Measurements from ENCODE around the gene CANT1.
"Not testable (repeated sequence)": the region's sequence is repeated elsewhere in the genome, so short reads cannot be mapped to it uniquely, and the experiment has no call there.

Gene CANT1

DNA sequence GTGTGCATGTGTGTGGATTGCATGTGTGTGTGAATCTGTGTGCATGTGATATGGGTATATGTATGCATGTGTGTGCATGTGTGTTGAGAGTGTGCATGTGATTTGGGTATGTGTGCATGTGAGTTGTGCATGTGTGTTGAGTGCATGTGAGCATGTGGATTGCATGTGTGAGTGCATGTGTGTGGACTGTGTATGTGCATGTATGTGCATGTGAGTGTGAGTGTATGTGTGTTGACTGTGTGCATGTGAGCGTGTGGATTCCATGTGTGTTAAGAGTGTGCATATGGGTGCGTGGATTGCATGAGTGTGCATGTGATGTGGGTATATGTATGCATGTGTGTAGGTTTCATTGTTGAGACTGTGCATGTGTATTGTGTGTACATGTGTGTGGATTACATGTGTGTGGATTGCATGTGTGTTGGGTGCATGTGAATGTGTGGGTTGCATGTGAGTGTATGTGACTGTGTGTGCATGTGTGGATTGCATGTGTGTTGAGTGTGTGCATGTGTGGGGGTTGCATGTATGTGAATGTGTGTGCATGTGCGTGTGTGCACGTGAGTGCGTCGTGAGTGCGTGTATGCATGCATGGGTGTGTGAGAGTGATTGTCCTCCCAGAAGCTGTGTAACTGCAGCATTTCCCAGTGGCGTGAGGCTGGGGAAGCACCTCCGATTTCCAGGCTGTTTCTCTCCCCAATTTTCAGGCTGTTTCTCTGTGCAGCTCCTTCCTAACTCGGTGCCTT is 33.8 kb upstream of the CANT1 start:
- DNase-seq (ENCODE audit: low read depth in 2 of 2): no peak

DNA sequence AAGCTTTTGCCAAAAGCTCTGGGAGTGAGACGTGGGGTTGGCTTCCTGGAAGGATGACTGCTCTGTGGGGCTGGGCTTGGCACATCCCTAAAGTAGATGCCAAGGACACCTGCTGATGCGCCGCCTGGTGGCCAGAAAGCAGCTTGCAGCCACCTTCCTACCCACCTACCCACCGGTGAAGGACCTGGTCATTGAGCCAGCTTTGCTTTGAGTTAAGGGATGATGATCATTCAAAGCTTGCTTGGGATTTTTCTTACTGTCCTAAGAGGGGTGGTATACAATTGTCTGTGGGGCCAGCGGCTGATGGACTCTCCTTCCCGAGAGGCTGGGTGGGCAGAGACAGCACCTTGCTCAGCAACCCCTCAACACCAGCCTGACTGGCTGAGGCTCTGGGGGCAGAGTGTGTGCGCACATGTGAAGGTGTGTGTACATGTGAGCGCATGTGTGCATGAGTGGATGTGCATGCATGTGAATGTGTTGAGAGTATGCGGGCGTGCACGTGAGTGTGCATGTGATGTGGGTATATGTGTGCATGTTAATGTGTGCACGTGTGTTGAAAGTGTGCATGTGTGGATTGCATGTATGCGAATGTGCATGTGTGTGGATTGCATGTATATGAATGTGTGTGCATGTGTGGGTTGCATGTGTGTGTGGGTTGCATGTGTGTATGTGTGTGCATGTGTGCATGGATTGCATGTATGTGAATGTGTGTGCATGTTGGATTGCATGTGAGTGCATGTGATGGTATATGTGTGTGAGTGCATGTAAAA is 33.0 kb upstream of the CANT1 start:
- DNase-seq (ENCODE audit: low read depth in 2 of 2): peak; percentile 48 to 64

DNA sequence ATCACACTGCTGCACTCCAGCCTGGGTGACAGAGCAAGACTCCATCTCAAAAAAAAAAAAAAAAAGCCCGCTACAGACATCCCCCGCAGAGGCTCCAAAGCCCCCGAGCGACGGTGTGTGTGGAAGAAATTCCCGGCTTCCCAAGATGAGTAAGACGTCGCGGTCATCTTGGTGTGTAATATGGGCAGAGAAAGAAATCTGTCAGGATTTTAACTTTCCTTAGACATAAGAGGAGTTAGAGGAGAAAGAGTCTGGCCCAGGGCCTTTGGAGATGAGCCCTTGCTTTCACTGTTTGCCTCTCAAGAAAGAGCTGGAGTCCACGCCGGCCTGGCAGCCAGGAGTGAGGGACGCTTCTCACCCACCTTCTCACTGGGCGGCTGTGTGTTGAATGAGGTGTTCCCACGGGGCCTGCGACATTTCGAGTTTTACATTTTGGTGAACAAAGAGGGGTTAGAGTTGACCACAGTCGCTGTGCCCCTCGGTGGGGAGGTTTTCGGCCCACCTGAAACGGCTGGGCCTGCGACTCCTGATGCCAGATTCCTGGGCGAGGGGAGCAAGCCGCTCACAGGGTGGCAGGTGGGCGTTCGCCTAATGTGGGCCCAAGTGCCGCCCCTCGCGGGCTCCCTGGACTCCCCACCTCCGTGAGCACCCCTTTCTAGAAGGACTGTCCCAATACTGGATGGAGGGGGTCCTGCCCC is 32.3 kb upstream of the CANT1 start:
- DNase-seq (ENCODE audit: low read depth in 2 of 2): no peak

DNA sequence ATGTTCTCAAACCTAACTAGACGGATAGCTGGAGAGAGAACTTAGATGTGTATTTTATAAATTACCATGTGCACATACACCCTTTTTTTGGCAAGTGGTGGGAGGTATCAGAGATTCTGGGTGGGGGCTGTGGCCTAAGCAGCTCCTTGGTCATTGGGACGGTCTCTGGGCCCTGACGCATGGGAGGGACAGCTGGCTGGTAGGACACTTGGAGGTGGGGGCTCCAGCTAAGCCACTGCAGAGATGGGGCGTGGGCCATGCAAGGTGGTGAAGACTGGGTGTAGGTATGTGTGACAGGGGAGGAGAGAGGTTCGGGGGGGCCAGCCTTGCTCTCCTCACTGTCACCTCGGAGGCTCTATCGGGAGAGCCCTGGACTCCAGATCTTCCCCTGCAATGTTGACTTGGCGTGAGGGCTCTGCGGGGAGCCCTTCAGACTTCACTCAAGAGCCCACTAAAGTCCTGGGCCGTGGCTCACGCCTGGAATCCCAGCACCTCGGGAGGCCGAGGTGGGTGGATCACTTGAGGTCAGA is 31.5 kb upstream of the CANT1 start:
- no peak for DNase-seq (ENCODE audit: low read depth in 2 of 2)

DNA sequence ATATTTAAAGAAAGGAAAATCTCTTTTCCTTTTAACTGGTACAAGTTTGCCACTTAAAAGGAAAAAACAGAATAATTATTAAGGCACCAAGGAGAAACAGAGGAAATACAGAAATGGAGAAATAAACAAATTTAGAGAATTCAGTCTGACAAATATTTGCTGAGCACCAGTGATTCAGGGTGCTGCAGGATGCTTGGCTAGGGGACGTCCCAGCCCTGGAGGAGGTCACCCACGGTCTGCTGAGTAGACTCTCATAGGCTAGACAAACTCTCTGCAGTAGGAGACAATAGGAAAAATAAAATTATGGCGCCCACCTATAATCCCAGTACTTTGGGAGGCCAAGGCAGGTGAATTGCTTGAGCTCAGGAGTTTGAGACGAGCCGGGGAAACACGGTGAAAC is 30.3 kb upstream of the CANT1 start:
- no peak for DNase-seq (ENCODE audit: low read depth in 2 of 2)

DNA sequence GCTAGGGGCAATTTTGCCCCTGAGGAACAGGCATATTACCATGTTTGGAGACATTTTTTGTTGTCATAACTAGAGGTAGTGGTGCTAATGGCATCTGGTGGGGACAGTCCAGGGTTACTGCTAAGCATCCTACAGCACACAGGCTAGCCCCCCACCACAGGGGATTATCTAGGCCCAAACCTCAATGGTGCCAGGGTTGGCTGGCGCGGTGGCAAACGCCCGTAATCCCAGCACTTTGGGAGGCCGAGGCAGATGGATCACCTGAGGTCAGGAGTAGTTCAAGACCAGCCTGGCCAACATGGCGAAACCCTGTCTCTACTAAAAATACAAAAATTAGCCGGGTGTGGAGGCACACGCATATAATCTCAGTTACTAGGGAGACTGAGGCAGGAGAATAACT is 29.6 kb upstream of the CANT1 start:
- no peak for DNase-seq (ENCODE audit: low read depth in 2 of 2)

DNA sequence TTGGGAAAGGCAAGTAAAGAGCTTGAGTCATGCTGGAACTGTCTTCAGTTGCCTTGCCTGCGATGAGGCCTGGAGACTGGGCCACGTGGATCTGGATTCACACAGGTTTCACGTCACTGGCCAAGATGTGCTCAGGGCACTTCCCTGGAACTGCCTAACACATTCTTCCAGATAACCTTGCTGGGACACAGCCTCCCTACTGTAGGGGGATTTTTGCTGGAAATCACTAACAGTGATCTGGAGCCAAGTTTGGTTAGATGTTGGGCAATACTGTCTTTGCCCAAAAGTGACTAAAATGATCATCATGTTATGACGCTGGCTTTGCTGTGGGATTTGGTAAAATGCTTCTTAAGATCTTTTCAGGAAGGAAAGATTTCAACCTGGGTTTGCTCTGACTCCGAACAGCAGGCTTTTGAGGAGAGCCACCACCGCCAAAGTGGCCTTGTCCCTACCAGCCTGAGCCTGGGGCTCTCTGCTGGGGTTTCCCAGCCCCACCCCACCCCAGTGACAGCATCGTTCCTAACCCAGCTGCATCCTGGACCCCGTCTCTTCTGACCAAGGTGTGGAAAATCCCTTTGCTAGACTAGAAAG is 29.1 kb upstream of the CANT1 start:
- DNase-seq (ENCODE audit: low read depth in 2 of 2): no peak

DNA sequence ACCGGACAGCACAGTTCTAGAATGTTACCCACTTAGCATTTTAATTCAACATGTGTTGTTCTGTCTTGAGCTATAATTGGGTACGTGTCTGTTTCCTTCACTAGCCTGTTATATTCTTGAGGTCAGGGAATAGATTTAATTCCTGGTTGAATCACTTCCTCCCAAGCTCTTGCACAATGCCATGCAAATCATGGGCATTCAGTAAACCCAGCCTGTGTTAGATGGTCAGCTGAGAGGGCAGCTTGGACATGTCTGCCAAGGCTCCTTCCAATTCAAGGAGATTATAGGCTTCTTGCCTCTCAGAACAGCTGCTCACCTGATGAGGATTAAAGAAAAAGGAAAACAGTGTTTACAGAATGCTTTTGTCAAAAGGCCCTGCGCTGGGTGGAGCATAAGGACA is 27.0 kb upstream of the CANT1 start:
- DNase-seq (ENCODE audit: low read depth in 2 of 2): no peak

DNA sequence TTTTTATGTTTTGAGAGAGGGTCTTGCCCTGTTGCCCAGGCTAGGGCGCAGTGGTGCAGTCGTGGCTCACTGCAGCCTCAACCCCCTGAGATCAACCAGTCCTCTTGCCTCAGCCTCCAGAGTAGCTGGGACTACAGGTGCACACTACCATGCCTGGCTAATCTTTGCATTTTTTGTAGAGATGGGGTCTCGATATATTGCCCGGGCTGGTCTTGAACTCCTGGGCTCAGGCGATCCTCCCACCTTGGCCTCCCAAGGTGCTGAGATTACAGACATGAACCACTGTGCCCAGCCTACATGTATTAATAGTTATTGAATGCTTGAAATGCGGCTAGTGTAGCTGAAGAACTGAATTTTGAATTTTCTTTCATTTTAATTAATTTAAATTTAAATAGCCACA is 26.6 kb upstream of the CANT1 start:
- DNase-seq (ENCODE audit: low read depth in 2 of 2): no peak

DNA sequence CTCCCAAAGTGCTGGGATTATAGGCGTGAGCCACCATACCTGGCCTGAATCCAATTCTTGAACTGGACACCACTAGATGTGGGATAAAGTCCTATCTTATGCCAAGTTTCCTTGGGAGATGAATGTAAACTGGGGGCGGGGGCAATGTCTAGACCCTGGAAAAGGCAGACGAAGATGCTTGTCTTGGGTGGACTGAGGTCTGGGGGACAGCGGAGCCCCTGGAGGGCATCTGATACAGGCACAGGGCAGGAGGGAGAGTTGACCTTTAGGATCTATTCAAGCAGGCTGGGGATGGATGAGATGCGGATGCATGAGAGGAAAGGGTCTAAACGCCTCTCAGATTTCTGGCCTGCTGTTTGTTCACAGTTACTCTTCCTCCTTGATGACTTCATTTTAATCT is 26.1 kb upstream of the CANT1 start:
- no peak for DNase-seq (ENCODE audit: low read depth in 2 of 2)

DNA sequence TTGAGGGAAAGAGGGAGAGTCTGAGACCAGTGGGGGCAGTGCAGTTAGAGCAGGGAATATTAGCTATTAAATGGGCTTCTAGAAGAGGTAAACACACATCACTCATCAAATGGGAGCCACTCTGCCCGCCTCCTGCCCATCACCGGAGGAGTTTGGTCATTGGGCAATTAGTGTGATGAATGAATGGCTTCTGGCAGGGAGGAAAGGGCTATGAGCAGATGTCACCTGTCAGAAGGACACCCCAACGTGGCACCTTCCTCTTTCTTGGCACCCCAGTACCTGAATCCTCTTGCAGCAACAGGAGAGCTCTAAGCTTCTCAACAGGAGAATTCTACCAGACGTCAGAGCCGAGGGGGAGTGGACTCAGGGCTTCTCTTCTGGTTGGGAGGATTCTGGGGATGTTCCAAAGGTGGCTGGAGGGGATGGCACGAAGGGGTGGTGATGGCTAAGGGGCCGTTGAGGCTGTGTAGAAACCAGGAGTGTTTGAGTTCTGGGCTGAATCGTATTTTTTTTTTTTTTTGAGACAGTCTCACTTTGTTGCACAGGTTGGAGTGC is 25.4 kb upstream of the CANT1 start:
- no peak for DNase-seq (ENCODE audit: low read depth in 2 of 2)

DNA sequence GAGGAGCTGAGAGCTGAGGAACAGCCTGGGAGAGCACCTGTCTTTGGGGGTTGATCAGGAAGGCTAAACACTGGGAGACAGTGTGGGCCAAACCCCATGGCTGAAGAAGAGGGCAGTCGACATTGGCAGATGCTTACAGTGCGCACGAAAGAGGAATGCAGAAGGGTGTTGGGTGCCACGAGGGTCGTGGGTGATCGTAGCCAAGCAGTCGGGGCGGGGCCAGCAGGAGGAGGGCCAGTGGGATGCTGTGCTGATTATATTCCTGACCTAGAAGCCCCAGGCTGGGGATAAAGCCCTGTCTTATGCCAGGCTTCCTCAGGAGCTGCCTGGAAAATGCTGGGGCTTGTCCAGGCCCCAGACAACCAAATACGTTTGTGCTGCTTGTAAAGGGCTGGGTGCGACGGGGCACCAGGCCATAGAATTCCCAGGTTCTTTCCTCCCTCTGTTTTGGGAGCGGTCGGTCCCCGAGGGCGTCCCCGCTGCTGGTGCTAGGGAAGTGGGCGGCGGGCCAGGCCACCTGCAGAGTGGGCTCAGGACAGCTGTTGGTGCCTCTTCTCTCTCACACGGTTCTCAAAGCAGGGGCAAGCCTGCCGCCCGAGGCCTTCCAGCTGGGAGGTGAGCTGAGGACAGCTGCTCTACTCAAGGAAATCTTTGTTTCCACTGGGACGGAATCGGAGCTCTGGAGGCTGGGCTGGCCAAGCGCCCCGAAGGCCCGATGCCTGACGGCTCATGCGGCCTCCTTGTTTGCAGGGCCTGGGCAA is 24.4 kb upstream of the CANT1 start:
- DNase-seq (ENCODE audit: low read depth in 2 of 2): no peak

DNA sequence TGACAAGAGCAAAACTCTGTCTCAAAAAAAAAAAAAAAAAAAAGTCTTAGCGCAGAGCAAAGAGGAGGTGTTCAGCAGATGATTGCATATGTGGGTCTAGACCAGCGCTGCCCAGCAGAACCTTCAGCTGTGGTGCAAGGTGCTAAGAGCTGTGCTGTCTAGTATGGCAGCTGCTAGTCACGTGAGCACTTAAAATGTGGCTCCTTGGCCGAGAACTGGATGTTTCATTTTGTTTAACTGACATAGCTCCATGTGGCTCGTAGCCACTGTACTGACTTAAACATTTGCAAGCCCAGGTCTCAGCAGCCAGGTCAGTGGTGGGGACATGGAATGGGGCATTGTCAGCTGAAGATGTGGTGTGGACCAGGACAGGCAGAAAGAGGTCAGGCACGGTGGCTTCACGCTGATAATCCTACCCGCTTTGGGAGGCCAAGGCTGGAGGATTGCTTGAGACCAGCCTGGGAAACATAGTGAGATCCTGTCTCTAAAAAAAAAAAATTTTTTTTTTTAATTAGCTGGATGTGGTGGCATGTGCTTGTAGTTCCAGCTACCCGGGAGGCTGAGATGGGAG is 23.6 kb upstream of the CANT1 start:
- DNase-seq (ENCODE audit: low read depth in 2 of 2): no peak

DNA sequence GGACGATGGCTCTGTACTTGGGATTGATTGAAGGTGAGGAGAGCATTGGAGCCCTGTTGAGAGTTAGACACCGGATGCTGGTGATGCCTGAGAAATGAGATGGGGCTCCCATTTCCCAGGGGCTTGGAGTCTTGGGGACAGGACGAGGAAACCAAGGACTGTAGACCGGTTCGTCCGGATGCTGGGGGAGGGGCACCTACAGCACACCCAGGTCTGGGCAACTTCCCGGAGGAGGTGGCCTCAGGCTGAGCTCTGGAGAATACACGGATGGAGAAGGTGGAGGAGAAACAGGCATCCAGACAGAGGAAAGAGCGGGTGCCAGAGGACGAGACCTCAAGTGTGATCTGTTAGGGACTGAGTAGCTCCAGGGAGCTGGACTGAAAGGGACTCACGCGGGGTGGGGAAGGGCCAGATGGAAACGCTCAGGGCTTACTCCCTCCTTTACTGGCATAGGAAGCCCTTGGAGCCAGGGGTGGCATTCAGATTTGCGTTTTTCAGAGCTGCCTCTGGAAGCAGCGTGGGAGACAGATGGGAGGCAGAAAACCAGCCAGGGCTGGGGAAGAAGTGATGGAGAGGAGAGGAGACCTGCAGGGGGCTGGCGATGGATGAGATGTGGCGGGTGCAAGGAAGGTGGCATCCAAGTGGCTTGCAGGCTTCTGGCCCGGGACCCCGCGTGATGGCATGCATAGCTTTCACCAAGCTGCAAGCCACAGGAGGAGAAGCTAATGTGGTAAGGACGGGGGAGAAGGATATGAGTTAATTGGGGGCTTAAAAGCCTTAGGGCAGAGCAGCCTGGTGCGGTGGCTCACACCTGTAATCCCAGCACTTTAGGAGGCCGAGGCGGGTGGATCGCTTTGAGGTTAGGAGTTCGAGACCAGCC is 22.7 kb upstream of the CANT1 start:
- DNase-seq (ENCODE audit: low read depth in 2 of 2): no peak

DNA sequence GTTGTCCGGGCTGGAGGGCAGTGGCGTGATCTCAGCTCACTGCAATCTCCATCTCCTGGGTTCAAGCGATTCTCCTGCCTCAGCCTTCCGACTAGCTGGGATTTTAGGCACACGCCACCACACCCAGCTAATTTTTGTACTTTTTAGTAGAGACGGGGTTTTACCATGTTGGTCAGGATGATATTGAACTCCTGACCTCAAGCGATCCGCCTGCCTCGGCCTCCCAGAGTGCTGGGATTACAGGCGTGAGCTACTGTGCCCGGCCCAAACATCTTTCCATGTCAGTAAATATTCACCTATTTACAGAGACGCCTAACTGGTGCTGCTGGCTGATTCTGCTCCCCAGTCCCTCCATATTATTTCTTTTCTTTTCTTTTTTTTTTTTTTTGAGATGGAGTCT is 21.1 kb upstream of the CANT1 start:
- not testable (repeated sequence) for DNase-seq (ENCODE audit: low read depth in 2 of 2)

DNA sequence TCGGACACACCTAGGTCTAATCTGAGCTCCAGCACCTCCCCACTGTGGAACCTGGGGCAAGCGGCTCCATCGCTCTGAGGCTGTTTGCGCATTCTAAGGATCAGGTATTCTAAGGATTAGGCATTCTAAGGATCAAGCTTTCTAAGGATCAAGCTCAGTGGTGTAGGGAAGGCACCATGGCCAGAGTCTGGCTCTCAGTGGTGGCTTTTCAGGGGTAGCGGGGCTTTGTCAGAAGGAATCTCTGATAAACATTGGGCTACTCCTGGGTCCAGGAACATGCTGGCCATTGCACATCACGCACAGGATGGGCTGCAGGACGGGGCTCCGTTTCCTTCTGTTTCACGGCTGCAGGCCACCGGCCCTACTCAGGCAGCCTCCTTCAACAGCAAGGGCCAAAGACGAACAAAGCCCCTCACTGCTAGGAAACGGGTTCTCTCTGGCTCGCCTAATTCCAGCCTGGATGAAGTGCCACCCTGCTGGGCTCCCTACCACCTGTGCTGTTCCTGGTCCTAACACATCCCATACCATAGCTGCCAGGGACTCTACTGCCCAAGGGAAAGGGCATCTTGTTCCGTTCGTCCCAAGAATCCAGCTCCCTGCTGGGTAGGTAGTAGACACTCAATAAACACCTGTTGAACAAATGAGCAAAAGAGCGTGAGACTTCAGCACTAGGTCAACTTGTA is 19.9 kb upstream of the CANT1 start:
- DNase-seq (ENCODE audit: low read depth in 2 of 2): no peak

DNA sequence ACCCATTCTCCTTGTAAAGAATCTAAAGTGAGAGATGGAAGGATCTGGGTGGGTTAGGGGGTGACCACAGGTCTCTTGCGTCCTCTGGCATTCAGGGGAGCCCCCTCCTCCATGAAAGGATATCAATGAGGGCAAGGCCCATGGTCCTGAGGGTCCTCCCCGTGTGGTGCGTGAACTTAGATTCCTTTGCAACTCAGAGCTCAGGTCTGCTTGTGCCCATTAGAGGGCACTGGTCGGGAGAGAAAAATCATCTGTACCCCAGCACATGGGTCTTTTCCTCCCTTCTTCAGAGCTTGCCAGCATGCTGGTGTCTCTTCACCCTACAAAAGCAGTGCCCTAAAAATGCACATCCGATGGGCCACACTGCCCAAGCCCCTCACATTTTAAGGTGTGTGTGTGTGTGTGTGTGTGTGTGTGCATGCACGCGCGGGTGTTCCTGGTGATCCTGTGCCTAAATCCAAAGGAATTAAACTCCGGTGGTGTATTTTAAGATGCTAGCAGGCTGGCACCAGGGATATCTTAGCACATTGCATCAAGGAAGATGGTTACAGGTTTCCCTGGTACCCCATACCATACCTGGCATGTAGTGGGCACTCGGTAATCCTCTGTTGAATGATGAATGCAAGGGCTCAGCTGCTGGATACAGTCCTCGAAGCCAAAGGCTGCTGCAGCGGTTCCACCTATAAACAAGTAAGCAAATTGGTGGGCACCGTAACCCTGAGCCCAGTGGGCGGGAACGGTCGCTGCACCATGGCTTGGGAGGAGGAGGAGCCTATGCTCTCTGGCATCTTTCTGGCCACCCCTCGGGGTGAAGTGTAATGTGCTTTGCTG is 19.1 kb upstream of the CANT1 start:
- DNase-seq (ENCODE audit: low read depth in 2 of 2): no peak

DNA sequence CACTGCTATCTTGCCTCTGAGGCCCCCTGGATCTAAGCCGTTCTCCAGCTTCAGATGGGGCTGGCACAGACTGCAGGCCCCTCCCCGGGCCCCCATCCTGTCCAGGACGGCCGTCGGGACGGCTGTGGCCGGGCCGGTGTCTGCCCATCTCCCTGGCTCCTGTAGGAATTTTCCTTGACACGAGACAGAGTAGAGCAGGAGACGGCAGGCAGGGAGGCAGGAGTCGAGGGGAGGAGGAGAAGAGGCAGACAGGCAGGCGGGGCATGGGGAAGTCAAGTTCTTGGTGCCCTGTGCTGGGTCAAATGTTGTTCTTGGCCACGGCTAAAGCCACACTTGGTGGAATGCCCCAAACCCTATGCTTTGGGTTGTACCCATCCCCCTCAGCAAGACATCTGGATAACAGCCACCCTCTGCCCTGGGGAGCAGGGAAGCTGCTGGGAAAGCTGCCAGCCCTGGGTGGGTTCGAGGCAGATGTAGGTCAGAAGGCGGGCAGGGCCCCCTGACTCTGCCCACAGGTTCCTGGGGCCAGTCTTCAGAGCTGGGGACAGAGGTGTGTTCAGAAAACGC is 18.4 kb upstream of the CANT1 start:
- DNase-seq (ENCODE audit: low read depth in 2 of 2): no peak
